Measurements from ENCODE around the gene CCDC194.

DNA sequence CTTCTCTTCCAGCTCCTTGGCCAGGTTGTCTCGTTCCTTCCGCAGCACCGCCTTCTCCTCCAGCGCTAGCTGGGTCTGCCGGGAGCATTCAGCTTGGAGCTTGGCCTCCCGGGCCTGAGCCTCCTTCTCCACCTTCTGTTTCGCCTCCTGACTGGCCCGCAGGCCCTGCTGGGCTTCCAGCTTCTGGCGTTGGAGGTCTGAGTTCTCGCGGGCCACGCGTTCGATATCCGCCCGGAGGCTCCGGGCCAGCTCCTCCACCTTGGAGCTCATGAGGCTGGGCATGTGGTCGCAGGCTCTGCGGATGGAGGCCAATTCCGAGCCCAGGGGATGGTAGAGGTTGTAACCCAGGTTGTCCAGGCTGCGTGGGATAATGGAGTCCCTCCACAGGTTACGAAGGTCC lies 28.6 kb downstream of the CCDC194 start:
- TF ChIP-seq ZNF777 (tag by site-specific recombination; IDR thresholded peaks at IDR 0.05; ENCODE audit: borderline replicate concordance) (no peak), ZNF23 (tag by site-specific recombination; IDR thresholded peaks at IDR 0.05; ENCODE audit: borderline replicate concordance) (no peak), ZNF157 (tag by site-specific recombination; IDR thresholded peaks at IDR 0.05) (no peak), HOXC10 (CRISPR knock-in tag; IDR thresholded peaks at IDR 0.05) (no peak), ZNF16 (tag by site-specific recombination; IDR thresholded peaks at IDR 0.05; ENCODE audit: low read depth) (no peak), ZIC2 (tag by site-specific recombination; IDR thresholded peaks at IDR 0.05) (no peak), ZEB2 (tag by site-specific recombination; IDR thresholded peaks at IDR 0.05) (no peak), ZNF768 (tag by site-specific recombination; IDR thresholded peaks at IDR 0.05) (no peak), ZNF140 (tag by site-specific recombination; IDR thresholded peaks at IDR 0.05) (no peak)
- TF ChIP-seq, protein P1, sequence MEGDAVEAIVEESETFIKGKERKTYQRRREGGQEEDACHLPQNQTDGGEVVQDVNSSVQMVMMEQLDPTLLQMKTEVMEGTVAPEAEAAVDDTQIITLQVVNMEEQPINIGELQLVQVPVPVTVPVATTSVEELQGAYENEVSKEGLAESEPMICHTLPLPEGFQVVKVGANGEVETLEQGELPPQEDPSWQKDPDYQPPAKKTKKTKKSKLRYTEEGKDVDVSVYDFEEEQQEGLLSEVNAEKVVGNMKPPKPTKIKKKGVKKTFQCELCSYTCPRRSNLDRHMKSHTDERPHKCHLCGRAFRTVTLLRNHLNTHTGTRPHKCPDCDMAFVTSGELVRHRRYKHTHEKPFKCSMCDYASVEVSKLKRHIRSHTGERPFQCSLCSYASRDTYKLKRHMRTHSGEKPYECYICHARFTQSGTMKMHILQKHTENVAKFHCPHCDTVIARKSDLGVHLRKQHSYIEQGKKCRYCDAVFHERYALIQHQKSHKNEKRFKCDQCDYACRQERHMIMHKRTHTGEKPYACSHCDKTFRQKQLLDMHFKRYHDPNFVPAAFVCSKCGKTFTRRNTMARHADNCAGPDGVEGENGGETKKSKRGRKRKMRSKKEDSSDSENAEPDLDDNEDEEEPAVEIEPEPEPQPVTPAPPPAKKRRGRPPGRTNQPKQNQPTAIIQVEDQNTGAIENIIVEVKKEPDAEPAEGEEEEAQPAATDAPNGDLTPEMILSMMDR (tag by site-specific recombination; IDR thresholded peaks at IDR 0.05) = no peak
- TF ChIP-seq, protein P2, sequence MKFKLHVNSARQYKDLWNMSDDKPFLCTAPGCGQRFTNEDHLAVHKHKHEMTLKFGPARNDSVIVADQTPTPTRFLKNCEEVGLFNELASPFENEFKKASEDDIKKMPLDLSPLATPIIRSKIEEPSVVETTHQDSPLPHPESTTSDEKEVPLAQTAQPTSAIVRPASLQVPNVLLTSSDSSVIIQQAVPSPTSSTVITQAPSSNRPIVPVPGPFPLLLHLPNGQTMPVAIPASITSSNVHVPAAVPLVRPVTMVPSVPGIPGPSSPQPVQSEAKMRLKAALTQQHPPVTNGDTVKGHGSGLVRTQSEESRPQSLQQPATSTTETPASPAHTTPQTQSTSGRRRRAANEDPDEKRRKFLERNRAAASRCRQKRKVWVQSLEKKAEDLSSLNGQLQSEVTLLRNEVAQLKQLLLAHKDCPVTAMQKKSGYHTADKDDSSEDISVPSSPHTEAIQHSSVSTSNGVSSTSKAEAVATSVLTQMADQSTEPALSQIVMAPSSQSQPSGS (tag by site-specific recombination; IDR thresholded peaks at IDR 0.05; ENCODE audit: low read depth) = no peak
